ENCODE measurements around the gene SRPRA. TPM values are rescaled to one million over a fixed set of nuclear protein-coding genes. Genes with fewer than 3 reads are reported as not detected.
A peak's percentile ranks its signal among the peaks of the same experiment; 100 is the strongest.

SRPRA gene
- 68.9 TPM for polyA plus RNA-seq (2013, experiment 1 of 2)
- 68.3 TPM for polyA plus RNA-seq (2013, experiment 2 of 2)

DNA sequence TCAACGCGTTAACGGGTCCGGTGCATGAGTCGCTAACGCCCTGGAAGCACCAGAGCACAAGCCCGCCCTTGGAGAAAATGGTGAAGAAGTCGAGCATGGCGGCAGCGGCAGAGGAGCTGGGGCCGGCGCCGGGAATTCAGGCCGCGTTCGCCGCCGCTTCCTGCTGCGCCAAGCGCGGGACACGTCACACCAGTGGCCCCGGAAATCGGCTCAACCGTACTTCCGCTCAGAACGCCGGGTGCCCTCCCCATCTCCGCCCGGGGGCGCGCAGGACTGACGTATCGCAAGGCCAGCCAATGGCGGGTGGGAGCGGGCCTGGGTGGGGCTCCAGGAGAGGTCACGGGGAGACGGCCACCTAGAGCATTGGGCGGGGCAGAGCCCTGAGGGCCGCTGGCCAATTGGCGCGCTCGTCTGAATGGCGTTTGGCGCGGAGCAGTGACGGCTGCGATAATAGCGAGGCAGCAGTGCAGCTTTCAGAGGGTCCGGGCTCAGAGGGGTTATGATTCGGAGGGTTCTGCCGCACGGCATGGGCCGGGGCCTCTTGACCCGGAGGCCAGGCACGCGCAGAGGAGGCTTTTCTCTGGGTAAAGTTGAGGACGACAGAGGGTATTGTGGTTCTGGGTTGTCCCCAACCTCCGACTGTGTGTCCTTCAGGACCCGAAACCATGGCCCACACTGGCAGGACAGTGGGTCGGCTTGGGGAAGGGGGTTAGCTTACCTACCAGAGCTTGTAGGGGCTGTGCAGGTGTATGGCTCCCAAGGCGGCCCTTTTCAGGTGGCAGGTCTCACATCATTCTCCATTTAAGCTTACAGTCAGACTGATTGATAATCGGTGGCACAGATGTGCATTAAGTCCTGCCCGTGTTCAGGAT is at the start of gene SRPRA, which contains the start of gene FOXRED1:
SRPRA (minus strand) TSS at position 188 of the 872 bp plus-strand sequence; CDS start at position 97, 91 bp downstream.
FOXRED1 (plus strand) TSS at position 447 of the 872 bp plus-strand sequence; CDS start at position 500, 53 bp downstream.
- peaks cover 9% of the 10 kb centered on the region for H3K4me1 ChIP-seq (ENCODE audit: control insufficient read depth, insufficient read depth, low read depth, low read length)
- H2AK5ac ChIP-seq (ENCODE audit: low read length, severe bottlenecking) = peak within 1 kb of the TSS; percentile 54
- H3K18ac ChIP-seq (ENCODE audit: low read depth in 1 of 2, low read length in 2 of 2) = peak within 1 kb of the TSS; percentile 94 to 97
- peak within 1 kb of the TSS; percentile 93 to 94 for H3K4ac ChIP-seq (ENCODE audit: low read depth in 1 of 2, low read length in 2 of 2)
- peak within 1 kb of the TSS; percentile 95 for H3K9ac ChIP-seq (ENCODE audit: low read length)
- H4K91ac ChIP-seq (ENCODE audit: low read length) = peak within 1 kb of the TSS; percentile 91
- peak; percentile 99 for DNase-seq
- H2AFZ ChIP-seq (ENCODE audit: low read depth, low read length) = peak within 1 kb of the TSS; percentile 90
- peak within 1 kb of the TSS; percentile 95 to 100 for H3K4me3 ChIP-seq (ENCODE audit: insufficient read depth in 1 of 2, low read depth in 1 of 2, low read length in 2 of 2)
- H2BK120ac ChIP-seq (ENCODE audit: low read depth, low read length) = no peak within 1 kb of the TSS
- H3K4me2 ChIP-seq (ENCODE audit: low read length, poor library complexity, severe bottlenecking) = peak within 1 kb of the TSS; percentile 84
- under 1% methylated on average over 64 of the region's 64 CpGs for WGBS
- H2BK12ac ChIP-seq (ENCODE audit: low read length in 2 of 2) = no peak within 1 kb of the TSS
- peak within 1 kb of the TSS; percentile 83 for H2BK15ac ChIP-seq (ENCODE audit: low read depth, poor library complexity, severe bottlenecking)
- H3K23ac ChIP-seq (ENCODE audit: low read length in 2 of 2) = peak within 1 kb of the TSS in 1 of 2 experiments; percentile 75
- H3K27me3 ChIP-seq (ENCODE audit: control insufficient read depth in 1 of 2, insufficient read depth in 1 of 2, low read length in 2 of 2) = no peaks in the 10 kb centered on the region
- peaks cover 50% of the 10 kb centered on the region for H3K79me1 ChIP-seq (replicated peaks; ENCODE audit: low read length, poor library complexity, severe bottlenecking)
- peak within 1 kb of the TSS in 1 of 2 experiments; percentile 99 for H3K14ac ChIP-seq (ENCODE audit: low read length in 2 of 2)
- peak within 1 kb of the TSS; percentile 98 for H4K8ac ChIP-seq (ENCODE audit: low read length)
- H3K36me3 ChIP-seq (ENCODE audit: control insufficient read depth in 1 of 2, insufficient read depth in 2 of 2, low read depth in 1 of 2, low read length in 2 of 2) = peaks cover 39 to 58% of the 10 kb centered on the region in 2 experiments
- no peaks in the 10 kb centered on the region for H3K9me3 ChIP-seq (ENCODE audit: control insufficient read depth, low read length)
- H3K27ac ChIP-seq (ENCODE audit: low read length, poor library complexity, severe bottlenecking) = peak within 1 kb of the TSS; percentile 96
- peak within 1 kb of the TSS; percentile 85 for H2BK5ac ChIP-seq (ENCODE audit: low read depth, low read length, poor library complexity, severe bottlenecking)

DNA sequence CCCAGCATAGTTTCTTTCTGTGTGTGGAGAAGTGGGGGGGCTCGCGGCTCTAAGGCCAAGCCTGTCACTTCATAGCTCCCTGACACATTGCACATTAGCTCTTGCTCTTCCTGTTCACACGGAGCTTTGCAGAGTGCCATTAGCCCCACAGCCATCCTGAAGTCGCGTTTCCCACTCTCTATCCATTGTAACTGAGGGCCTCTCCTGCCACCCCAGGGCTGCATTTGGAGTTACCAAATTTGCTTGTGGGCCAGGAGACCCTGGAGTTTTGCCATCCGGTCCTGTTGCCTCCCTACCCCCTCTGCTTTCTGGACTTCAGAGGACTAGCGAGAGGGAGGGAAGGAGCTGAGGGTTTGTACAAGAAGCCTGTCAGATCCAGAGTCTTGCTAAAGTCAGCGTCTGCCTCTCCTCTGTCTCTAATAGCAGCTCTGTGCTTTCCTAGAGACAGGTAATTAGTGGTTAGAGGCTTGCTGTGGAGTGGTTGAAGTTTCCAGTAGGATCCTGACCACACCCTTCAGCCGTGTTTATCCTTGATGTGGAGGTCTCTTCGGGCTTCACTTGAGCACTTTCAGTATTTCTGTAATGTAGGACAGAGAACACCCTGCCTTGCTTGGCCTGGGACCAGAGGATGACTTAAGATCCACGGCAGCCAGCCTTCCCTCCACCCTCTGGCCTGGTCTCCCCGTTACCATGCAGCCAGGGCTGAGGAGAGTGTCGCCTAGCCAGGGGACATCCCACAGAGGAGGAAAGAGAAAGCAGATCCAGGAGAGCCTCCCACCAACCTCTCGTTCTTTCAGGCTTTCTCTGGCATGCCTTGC is 49.3 kb upstream of the SRPRA start:
- Histone ChIP-seq H2BK15ac (ENCODE audit: low read depth, poor library complexity, severe bottlenecking) (peak overlapping the region; percentile 68), H4K91ac (ENCODE audit: low read length) (peak overlapping the region; percentile 96)

GRCh38 chr11:126317432-126317755 is 48.7 kb upstream of the SRPRA start:
- no peak overlapping the region for H4K91ac ChIP-seq (ENCODE audit: low read length)
- H3K9ac ChIP-seq (ENCODE audit: low read length) = peak overlapping the region; percentile 84
- H2BK5ac ChIP-seq (ENCODE audit: low read depth, low read length, poor library complexity, severe bottlenecking) = no peak overlapping the region

More for the DNA sequence above, 49.3 kb upstream of the SRPRA start:
- Histone ChIP-seq H3K9ac (ENCODE audit: low read length) (peak overlapping the region; percentile 84), H3K18ac (ENCODE audit: low read depth in 1 of 2, low read length in 2 of 2) (peak overlapping the region; percentile 77 to 78), H3K4me1 (ENCODE audit: control insufficient read depth, insufficient read depth, low read depth, low read length) (peaks cover 18% of the 10 kb centered on the region), H2BK5ac (ENCODE audit: low read depth, low read length, poor library complexity, severe bottlenecking) (no peak overlapping the region), H2BK12ac (ENCODE audit: low read length in 2 of 2) (peak overlapping the region; percentile 85 to 90), H3K79me1 (replicated peaks; ENCODE audit: low read length, poor library complexity, severe bottlenecking) (peaks cover 11% of the 10 kb centered on the region), H2AK5ac (ENCODE audit: low read length, severe bottlenecking) (peak overlapping the region; percentile 66), H2AFZ (ENCODE audit: low read depth, low read length) (peak overlapping the region; percentile 70), H3K27me3 (ENCODE audit: control insufficient read depth in 1 of 2, insufficient read depth in 1 of 2, low read length in 2 of 2) (no peaks in the 10 kb centered on the region), H3K4ac (ENCODE audit: low read depth in 1 of 2, low read length in 2 of 2) (peak overlapping the region; percentile 89 to 94), H3K4me3 (ENCODE audit: insufficient read depth in 1 of 2, low read depth in 1 of 2, low read length in 2 of 2) (peak overlapping the region in 1 of 2 experiments; percentile 65), H4K8ac (ENCODE audit: low read length) (peak overlapping the region; percentile 77), H3K14ac (ENCODE audit: low read length in 2 of 2) (peak overlapping the region in 1 of 2 experiments; percentile 84), H3K27ac (ENCODE audit: low read length, poor library complexity, severe bottlenecking) (peak overlapping the region; percentile 77), H3K4me2 (ENCODE audit: low read length, poor library complexity, severe bottlenecking) (no peak overlapping the region), H3K9me3 (ENCODE audit: control insufficient read depth, low read length) (no peaks in the 10 kb centered on the region), H3K23ac (ENCODE audit: low read length in 2 of 2) (peak overlapping the region in 1 of 2 experiments; percentile 63), H3K36me3 (ENCODE audit: control insufficient read depth in 1 of 2, insufficient read depth in 2 of 2, low read depth in 1 of 2, low read length in 2 of 2) (peaks cover 0 to 3% of the 10 kb centered on the region in 2 experiments), H2BK120ac (ENCODE audit: low read depth, low read length) (peak overlapping the region; percentile 75)
- DNase-seq = peak; percentile 78
- 50% methylated on average over 14 of the region's 14 CpGs for WGBS

More at GRCh38 chr11:126317432-126317755, 48.7 kb upstream of the SRPRA start:
- 0% methylated on average over 1 of the region's 1 CpG for WGBS
- H3K4me1 ChIP-seq (ENCODE audit: control insufficient read depth, insufficient read depth, low read depth, low read length) = peaks cover 18% of the 10 kb centered on the region
- peak overlapping the region in 1 of 2 experiments; percentile 89 for H3K4ac ChIP-seq (ENCODE audit: low read depth in 1 of 2, low read length in 2 of 2)
- H2BK15ac ChIP-seq (ENCODE audit: low read depth, poor library complexity, severe bottlenecking) = no peak overlapping the region
- no peak overlapping the region for H2AFZ ChIP-seq (ENCODE audit: low read depth, low read length)
- peaks cover 11% of the 10 kb centered on the region for H3K79me1 ChIP-seq (replicated peaks; ENCODE audit: low read length, poor library complexity, severe bottlenecking)
- H2BK120ac ChIP-seq (ENCODE audit: low read depth, low read length) = no peak overlapping the region
- no peak overlapping the region for H3K4me2 ChIP-seq (ENCODE audit: low read length, poor library complexity, severe bottlenecking)
- H3K14ac ChIP-seq (ENCODE audit: low read length in 2 of 2) = no peak overlapping the region
- peak overlapping the region; percentile 77 for H4K8ac ChIP-seq (ENCODE audit: low read length)
- peaks cover 0 to 3% of the 10 kb centered on the region in 2 experiments for H3K36me3 ChIP-seq (ENCODE audit: control insufficient read depth in 1 of 2, insufficient read depth in 2 of 2, low read depth in 1 of 2, low read length in 2 of 2)
- H3K27me3 ChIP-seq (ENCODE audit: control insufficient read depth in 1 of 2, insufficient read depth in 1 of 2, low read length in 2 of 2) = no peaks in the 10 kb centered on the region
- peak overlapping the region; percentile 16 for H2AK5ac ChIP-seq (ENCODE audit: low read length, severe bottlenecking)
- DNase-seq = no peak
- no peak overlapping the region for H3K23ac ChIP-seq (ENCODE audit: low read length in 2 of 2)
- H3K18ac ChIP-seq (ENCODE audit: low read depth in 1 of 2, low read length in 2 of 2) = peak overlapping the region; percentile 67 to 78
- no peak overlapping the region for H2BK12ac ChIP-seq (ENCODE audit: low read length in 2 of 2)
- peak overlapping the region in 1 of 2 experiments; percentile 65 for H3K4me3 ChIP-seq (ENCODE audit: insufficient read depth in 1 of 2, low read depth in 1 of 2, low read length in 2 of 2)
- no peaks in the 10 kb centered on the region for H3K9me3 ChIP-seq (ENCODE audit: control insufficient read depth, low read length)
- no peak overlapping the region for H3K27ac ChIP-seq (ENCODE audit: low read length, poor library complexity, severe bottlenecking)

Data from mesenchymal stem cell (in vitro differentiated cells and primary cell).